SK-N-MC (cell line): Measurements from ENCODE around the gene CDCA3.
"Not testable (repeated sequence)": the region's sequence is repeated elsewhere in the genome, so short reads cannot be mapped to it uniquely, and the experiment has no call there.

Experiments
- DNase-seq: peaks from one replicate; pipeline ENCODE4 v3.0.0-alpha.2; 2011; ENCODE audit warnings: low read depth, low spot score
- H3K27ac ChIP-seq: fragments of 200-600 bp; sonication (generic); 2 replicates; pipeline ENCODE4 v1.5.1; 2016; ENCODE audit warnings: mixed run types
- H3K36me3 ChIP-seq: fragments of 200-600 bp; sonication (generic); 2 replicates; pipeline ENCODE4 v1.6.1; 2017; ENCODE audit warnings: antibody characterized with exemption, low read length, mixed read lengths; ENCODE audit not compliant: insufficient read depth
- H3K4me3 ChIP-seq: fragments of 200-600 bp; sonication (generic); 2 replicates; pipeline ENCODE4 v1.5.1; 2016
- H3K9ac ChIP-seq: fragments of 200-600 bp; sonication (generic); 2 replicates; pipeline ENCODE4 v1.8.0; 2017; ENCODE audit warnings: mixed run types, mixed read lengths; ENCODE audit not compliant: insufficient read length
- H3K9me3 ChIP-seq: fragments of 200-600 bp; sonication (generic); 2 replicates; pipeline ENCODE4 v1.6.1; 2017; ENCODE audit warnings: low read depth, mild to moderate bottlenecking, antibody characterized with exemption, low read length, moderate library complexity, mixed read lengths
- EZH2 ChIP-seq: fragments of 200-600 bp; sonication (generic); IDR thresholded peaks from one replicate; pipeline ENCODE4 v1.6.1; 2017; ENCODE audit warnings: antibody characterized with exemption
- FOXP2 ChIP-seq: optimal IDR thresholded peaks from 2 replicates; pipeline ENCODE3; 2011; ENCODE audit warnings: mild to moderate bottlenecking, moderate library complexity; ENCODE audit not compliant: insufficient read depth; ENCODE audit errors: extremely low read length, control extremely low read depth
- POLR2AphosphoS5 ChIP-seq: IDR thresholded peaks from 2 replicates; pipeline ENCODE4 v1.6.1; 2012; ENCODE audit warnings: mild to moderate bottlenecking, low read depth, low read length, borderline replicate concordance

The CDCA3 gene

GRCh38 chr12:6867413-6868210 is 16.5 kb upstream of the CDCA3 start, which contains the start of gene TPI1:
Gene TPI1, plus strand, starts transcription at chr12:6867531. Its CDS starts 36 bp downstream, at chr12:6867567.
- Histone ChIP-seq H3K4me3 (peak within 1 kb of the TSS; percentile 97), H3K27ac (peak within 1 kb of the TSS; percentile 88), H3K9ac (peak within 1 kb of the TSS; percentile 97), H3K9me3 (no peaks in the 10 kb centered on the region), H3K36me3 (peaks cover 40% of the 10 kb centered on the region)
- DNase-seq, result no peak
- no peak for TF ChIP-seq EZH2
- peak; percentile 25 for TF ChIP-seq FOXP2
- TF ChIP-seq POLR2AphosphoS5, result peak; percentile 98

DNA sequence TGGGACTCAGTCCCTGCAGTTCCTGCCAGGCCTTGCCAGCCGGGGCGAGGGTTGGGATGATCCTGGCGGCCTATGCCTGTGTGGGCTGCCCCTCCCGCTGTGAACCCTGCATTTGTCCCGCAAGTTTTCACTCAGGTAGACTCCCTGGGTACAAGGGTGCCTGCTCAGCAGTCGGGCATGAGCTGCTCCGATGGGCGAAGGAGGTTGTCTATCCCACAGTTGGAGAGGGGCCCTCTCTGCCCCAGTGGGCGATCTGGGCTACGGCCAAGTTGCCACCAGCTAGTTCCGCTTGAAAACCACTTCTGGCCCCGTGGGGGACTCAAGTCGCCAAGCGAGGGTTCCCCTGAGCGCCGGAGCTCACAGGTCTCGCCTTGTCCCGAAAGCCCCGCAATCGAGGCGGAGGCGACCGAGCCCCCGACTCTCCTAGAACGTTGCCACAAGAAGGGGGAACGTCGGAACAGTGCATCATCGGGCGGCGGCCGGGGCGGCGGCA is 15.9 kb upstream of the CDCA3 start:
- no peak for DNase-seq
- Histone ChIP-seq H3K36me3 (peaks cover 45% of the 10 kb centered on the region), H3K9ac (peak overlapping the region; percentile 63), H3K4me3 (peak overlapping the region; percentile 97), H3K27ac (no peak overlapping the region; the same call in 1 of the 2 replicates), H3K9me3 (no peaks in the 10 kb centered on the region)
- TF ChIP-seq FOXP2 (no peak), EZH2 (no peak), POLR2AphosphoS5 (no peak; the same call in 1 of the 2 replicates)

DNA sequence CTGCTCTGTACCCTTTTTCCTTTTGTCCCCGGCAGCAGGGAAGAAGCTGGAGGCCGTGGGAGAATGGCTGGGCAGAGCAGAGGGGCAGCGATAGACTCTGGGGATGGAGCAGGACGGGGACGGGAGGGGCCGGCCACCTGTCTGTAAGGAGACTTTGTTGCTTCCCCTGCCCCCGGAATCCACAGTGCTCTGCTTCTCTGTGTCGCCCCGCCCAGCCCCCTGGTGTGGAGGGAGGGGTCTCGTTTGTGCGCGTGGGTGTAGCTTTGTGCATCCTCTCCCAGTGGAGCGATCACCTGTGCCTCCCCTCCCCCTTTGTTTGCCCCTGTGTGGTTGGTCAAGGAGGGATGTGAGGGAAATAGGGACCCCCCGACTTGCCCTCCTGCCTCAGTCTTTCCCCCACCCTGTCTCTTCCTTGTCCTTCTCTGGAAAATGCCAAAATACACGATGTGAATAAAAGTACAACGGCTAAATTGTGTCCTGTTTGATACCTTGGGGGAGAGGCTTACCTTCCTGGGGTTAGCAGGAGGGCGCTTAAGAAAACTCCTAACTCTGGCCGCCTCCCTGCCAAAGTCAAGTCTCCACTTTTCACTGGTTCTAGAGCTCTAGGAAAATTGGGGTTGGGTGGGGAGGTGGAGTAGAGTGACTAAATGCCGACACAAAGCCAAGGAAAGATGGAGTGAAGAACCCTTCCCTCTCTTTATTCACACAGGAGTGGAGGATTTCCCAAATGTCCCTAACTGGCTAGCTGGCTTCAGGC is 15.3 kb upstream of the CDCA3 start:
- Histone ChIP-seq H3K9ac (no peak overlapping the region), H3K36me3 (peaks cover 52% of the 10 kb centered on the region), H3K4me3 (peak overlapping the region; percentile 97), H3K27ac (no peak overlapping the region), H3K9me3 (no peaks in the 10 kb centered on the region)
- no peak for TF ChIP-seq POLR2AphosphoS5
- TF ChIP-seq FOXP2, result no peak
- no peak for TF ChIP-seq EZH2
- DNase-seq, result no peak

- H3K9me3 ChIP-seq, H3K4me3 ChIP-seq, H3K27ac ChIP-seq, DNase-seq, H3K9ac ChIP-seq: not testable (repeated sequence)
- H3K36me3 ChIP-seq, result peaks cover 54% of the 10 kb centered on the region
These were observed 14.2 kb upstream of the CDCA3 start for GRCh38 chr12:6865307-6865706.

DNA sequence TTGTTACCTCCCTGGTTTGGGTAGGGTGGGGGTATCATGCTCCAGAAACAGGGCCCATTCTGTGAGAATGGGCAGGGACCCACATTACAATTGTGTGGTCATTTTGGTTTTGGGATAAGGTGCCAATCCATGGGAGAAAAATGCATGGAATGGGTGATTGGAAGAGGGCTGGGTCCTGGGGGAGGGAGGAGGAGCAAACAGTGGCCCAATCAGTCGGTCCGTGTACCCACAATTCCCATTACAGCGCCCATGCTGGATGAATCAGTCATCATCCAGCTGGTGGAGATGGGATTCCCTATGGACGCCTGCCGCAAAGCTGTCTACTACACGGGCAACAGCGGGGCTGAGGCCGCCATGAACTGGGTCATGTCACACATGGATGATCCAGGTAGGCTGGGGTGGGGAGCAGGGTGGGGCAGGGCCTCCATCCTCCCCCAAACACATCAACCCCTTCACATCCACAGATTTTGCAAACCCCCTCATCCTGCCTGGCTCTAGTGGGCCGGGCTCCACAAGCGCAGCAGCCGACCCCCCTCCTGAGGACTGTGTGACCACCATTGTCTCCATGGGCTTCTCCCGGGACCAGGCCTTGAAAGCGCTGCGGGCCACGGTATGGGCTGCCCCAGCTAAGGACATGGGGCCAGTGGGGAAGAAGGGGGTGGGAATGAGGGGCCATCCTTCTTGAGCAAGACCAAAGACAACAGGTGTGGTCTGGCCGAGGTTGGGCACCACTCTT is 12.7 kb upstream of the CDCA3 start:
- no peak for TF ChIP-seq FOXP2
- TF ChIP-seq POLR2AphosphoS5, result no peak
- TF ChIP-seq EZH2, result no peak
- Histone ChIP-seq H3K36me3 (peaks cover 54% of the 10 kb centered on the region), H3K4me3 (no peak overlapping the region), H3K27ac (no peak overlapping the region), H3K9ac (no peak overlapping the region), H3K9me3 (no peaks in the 10 kb centered on the region)
- DNase-seq, result no peak

DNA sequence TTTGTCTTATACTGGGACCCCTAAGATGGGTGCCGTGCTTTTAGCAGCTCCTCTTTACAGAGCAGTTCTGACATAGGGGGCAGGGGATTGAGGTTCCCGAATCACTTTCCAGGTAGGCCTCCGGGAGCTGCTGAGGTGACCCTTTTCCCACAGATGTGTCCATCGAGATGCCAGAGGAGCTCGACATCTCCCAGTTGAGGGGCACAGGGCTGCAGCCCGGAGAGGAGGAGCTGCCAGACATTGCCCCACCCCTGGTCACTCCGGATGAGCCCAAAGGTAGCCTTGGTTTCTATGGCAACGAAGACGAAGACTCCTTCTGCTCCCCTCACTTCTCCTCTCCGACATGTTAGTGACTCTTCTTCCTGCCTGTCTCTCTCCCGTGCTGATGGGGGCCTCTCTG is 11.9 kb upstream of the CDCA3 start:
- TF ChIP-seq FOXP2 (no peak), EZH2 (no peak), POLR2AphosphoS5 (no peak)
- Histone ChIP-seq H3K36me3 (peaks cover 61% of the 10 kb centered on the region), H3K27ac (no peak overlapping the region), H3K9me3 (no peaks in the 10 kb centered on the region), H3K9ac (no peak overlapping the region), H3K4me3 (no peak overlapping the region)
- no peak for DNase-seq

DNA sequence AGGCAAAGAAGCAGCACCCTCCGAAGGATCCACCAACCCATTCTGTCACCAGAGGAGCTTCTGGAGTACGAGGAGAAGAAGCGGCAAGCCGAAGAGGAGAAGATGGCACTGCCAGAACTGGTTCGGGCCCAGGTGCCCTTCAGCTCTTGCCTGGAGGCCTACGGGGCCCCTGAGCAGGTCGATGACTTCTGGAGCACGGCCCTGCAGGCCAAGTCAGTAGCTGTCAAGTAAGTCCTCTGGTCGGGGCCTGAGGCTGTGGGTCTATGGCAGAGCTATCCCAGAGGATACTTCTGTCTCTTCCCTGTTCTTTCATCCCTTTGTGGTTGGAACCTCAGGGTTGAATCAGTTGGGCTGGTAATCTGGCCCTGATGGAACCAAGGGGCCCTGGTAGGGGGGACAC is 10.3 kb upstream of the CDCA3 start:
- Histone ChIP-seq H3K36me3 (peaks cover 77% of the 10 kb centered on the region), H3K27ac (no peak overlapping the region), H3K9ac (no peak overlapping the region), H3K4me3 (no peak overlapping the region), H3K9me3 (no peaks in the 10 kb centered on the region)
- DNase-seq, result no peak
- no peak for TF ChIP-seq FOXP2
- no peak for TF ChIP-seq EZH2

GRCh38 chr12:6860942-6861341 is 9.9 kb upstream of the CDCA3 start:
- DNase-seq, result no peak
- Histone ChIP-seq H3K4me3 (no peak overlapping the region), H3K36me3 (peaks cover 82% of the 10 kb centered on the region), H3K9ac (no peak overlapping the region), H3K9me3 (no peaks in the 10 kb centered on the region), H3K27ac (no peak overlapping the region)
- TF ChIP-seq FOXP2 (no peak), EZH2 (no peak), POLR2AphosphoS5 (no peak)
